Measurements from ENCODE around the gene PDE6C. TPM values are rescaled to one million over a fixed set of nuclear protein-coding genes. Genes with fewer than 3 reads are reported as not detected.

Gene PDE6C
- total and polyA plus RNA-seq, 9 donors = 0.02 TPM; not detected in 8

- H3K4me1 ChIP-seq (ENCODE audit: insufficient read depth) = no peaks in the 10 kb centered on the region
- H3K4me3 ChIP-seq = no peak overlapping the region
- no peak for DNase-seq
- no peak for TF ChIP-seq POLR2A (IDR thresholded peaks at IDR 0.05)
- TF ChIP-seq CTCF (IDR thresholded peaks at IDR 0.05) = no peak
- TF ChIP-seq EP300 (IDR thresholded peaks at IDR 0.05) = no peak
- H3K36me3 ChIP-seq = no peaks in the 10 kb centered on the region
- H3K27me3 ChIP-seq = no peaks in the 10 kb centered on the region
- H3K9me3 ChIP-seq = no peaks in the 10 kb centered on the region
- H3K27ac ChIP-seq = no peak overlapping the region
- intact Hi-C loops (cut with DNase I) = no loop called here
These were observed 58.0 kb downstream of the PDE6C start for GRCh38 chr10:93670372-93670771.

- H3K27me3 ChIP-seq = no peaks in the 10 kb centered on the region
- intact Hi-C loops (cut with DNase I) = no loop called here
- 96 to 98% (median 97%) methylated on average over 2 of the region's 2 CpGs for WGBS, 3 donors
- H3K4me1 ChIP-seq (ENCODE audit: insufficient read depth) = no peaks in the 10 kb centered on the region
- H3K27ac ChIP-seq = no peak overlapping the region
- H3K36me3 ChIP-seq = no peaks in the 10 kb centered on the region
- H3K4me3 ChIP-seq = no peak overlapping the region
- no peaks in the 10 kb centered on the region for H3K9me3 ChIP-seq
- DNase-seq = no peak
- TF ChIP-seq POLR2A (IDR thresholded peaks at IDR 0.05) = no peak
- TF ChIP-seq CTCF (IDR thresholded peaks at IDR 0.05) = no peak
- TF ChIP-seq EP300 (IDR thresholded peaks at IDR 0.05) = no peak
These were observed 58.7 kb downstream of the PDE6C start for GRCh38 chr10:93671042-93671441.

- no peak for TF ChIP-seq EP300 (IDR thresholded peaks at IDR 0.05)
- TF ChIP-seq CTCF (IDR thresholded peaks at IDR 0.05) = no peak
- TF ChIP-seq POLR2A (IDR thresholded peaks at IDR 0.05) = no peak
- Histone ChIP-seq H3K4me1 (ENCODE audit: insufficient read depth) (no peaks in the 10 kb centered on the region), H3K9me3 (no peaks in the 10 kb centered on the region), H3K4me3 (no peak overlapping the region), H3K27ac (no peak overlapping the region), H3K27me3 (no peaks in the 10 kb centered on the region), H3K36me3 (no peaks in the 10 kb centered on the region)
- no peak for DNase-seq
- 69 to 97% (median 92%) methylated on average over 2 of the region's 2 CpGs for WGBS, 3 donors
- intact Hi-C loops (cut with DNase I) = no loop called here
These were observed 59.8 kb downstream of the PDE6C start for GRCh38 chr10:93672022-93672678.

GRCh38 chr10:93672890-93673289 is 60.6 kb downstream of the PDE6C start:
- Histone ChIP-seq H3K27me3 (no peaks in the 10 kb centered on the region), H3K4me3 (no peak overlapping the region), H3K36me3 (no peaks in the 10 kb centered on the region), H3K9me3 (no peaks in the 10 kb centered on the region), H3K27ac (no peak overlapping the region), H3K4me1 (ENCODE audit: insufficient read depth) (no peaks in the 10 kb centered on the region)
- no peak for TF ChIP-seq CTCF (IDR thresholded peaks at IDR 0.05)
- no peak for TF ChIP-seq POLR2A (IDR thresholded peaks at IDR 0.05)
- no peak for TF ChIP-seq EP300 (IDR thresholded peaks at IDR 0.05)
- DNase-seq = no peak
- intact Hi-C loops (cut with DNase I) = no loop called here
- 87 to 92% (median 87%) methylated on average over 2 of the region's 2 CpGs for WGBS, 3 donors
